ENCODE results near the gene MAGI2. TPM values are rescaled to one million over a fixed set of nuclear protein-coding genes. Genes with fewer than 3 reads are reported as not detected.

Gene MAGI2
- polyA plus RNA-seq, 1 experiment: 0.81 TPM

- ChIA-PET CTCF (no interaction called here), POLR2A (no interaction called here)
- Histone ChIP-seq H3K36me3 (ENCODE audit: control insufficient read depth, insufficient read depth, low read length) (no peaks in the 10 kb centered on the region), H3K4me3 (ENCODE audit: low read depth, low read length) (no peak overlapping the region), H3K27me3 (ENCODE audit: control insufficient read depth, insufficient read depth, low read length) (no peaks in the 10 kb centered on the region)
- DNase-seq (ENCODE audit: low read depth): peak; percentile 29
- TF ChIP-seq, protein P1, sequence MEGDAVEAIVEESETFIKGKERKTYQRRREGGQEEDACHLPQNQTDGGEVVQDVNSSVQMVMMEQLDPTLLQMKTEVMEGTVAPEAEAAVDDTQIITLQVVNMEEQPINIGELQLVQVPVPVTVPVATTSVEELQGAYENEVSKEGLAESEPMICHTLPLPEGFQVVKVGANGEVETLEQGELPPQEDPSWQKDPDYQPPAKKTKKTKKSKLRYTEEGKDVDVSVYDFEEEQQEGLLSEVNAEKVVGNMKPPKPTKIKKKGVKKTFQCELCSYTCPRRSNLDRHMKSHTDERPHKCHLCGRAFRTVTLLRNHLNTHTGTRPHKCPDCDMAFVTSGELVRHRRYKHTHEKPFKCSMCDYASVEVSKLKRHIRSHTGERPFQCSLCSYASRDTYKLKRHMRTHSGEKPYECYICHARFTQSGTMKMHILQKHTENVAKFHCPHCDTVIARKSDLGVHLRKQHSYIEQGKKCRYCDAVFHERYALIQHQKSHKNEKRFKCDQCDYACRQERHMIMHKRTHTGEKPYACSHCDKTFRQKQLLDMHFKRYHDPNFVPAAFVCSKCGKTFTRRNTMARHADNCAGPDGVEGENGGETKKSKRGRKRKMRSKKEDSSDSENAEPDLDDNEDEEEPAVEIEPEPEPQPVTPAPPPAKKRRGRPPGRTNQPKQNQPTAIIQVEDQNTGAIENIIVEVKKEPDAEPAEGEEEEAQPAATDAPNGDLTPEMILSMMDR (IDR thresholded peaks at IDR 0.05; ENCODE audit: insufficient read depth, low read depth, low read length): no peak
These were observed 1016.3 kb downstream of the MAGI2 start for GRCh38 chr7:78437118-78437517.

DNA sequence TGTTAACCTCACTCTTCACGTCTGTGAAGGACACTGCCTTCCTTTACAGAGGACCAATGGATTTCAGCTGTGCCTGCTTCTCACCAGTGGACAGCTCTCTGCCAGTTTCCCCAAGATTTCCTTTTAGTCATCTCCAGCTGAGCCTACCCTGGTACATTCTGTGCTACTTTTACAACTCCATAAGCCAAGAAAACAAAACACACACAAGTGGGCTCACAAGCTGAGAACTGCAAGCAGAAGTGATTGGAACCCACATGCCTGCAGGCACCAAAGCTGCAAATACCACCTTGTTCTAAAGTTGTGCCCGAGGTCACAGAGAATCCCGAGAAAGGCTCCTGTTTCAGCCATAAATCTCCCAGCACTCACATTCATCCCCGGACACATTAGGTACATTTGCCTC, 1018.1 kb downstream of the MAGI2 start:
- no peak for DNase-seq (ENCODE audit: low read depth)
- no peak overlapping the region for H3K4me3 ChIP-seq (ENCODE audit: low read depth, low read length)
- H3K36me3 ChIP-seq (ENCODE audit: control insufficient read depth, insufficient read depth, low read length): no peaks in the 10 kb centered on the region
- no peaks in the 10 kb centered on the region for H3K27me3 ChIP-seq (ENCODE audit: control insufficient read depth, insufficient read depth, low read length)
- POLR2A ChIA-PET: no interaction called here
- CTCF ChIA-PET: interaction anchor here (0.6 to 0.7 kb wide), 2 partner anchors 417 to 1030 kb away, joined by 3 to 4 read pairs; no protein-coding TSS in a partner anchor
- TF ChIP-seq, protein P1 (IDR thresholded peaks at IDR 0.05; ENCODE audit: insufficient read depth, low read depth, low read length): no peak

DNA sequence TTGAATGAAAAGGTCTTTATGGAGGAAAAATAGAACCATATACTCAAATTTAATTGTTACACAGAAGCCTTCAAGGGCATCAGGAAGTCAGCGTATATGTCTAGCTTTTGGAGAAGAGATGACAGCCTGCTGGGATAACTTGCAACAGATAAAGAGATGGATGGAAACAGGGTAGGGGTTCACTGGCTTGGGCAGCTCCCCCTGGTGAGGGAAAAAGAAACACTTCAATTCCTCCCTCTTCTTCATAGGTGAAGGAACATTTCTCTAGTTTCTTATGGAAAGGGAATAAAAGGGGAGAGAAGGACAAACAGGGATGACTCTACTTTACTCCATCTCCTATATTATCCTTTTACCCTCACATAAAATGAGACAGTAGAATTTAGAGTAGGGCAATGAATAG, 1019.2 kb downstream of the MAGI2 start:
- no peak for DNase-seq (ENCODE audit: low read depth)
- CTCF ChIA-PET: no interaction called here
- TF ChIP-seq, protein P1 (IDR thresholded peaks at IDR 0.05; ENCODE audit: insufficient read depth, low read depth, low read length): no peak
- POLR2A ChIA-PET: no interaction called here
- no peak overlapping the region for H3K4me3 ChIP-seq (ENCODE audit: low read depth, low read length)
- H3K36me3 ChIP-seq (ENCODE audit: control insufficient read depth, insufficient read depth, low read length): no peaks in the 10 kb centered on the region
- H3K27me3 ChIP-seq (ENCODE audit: control insufficient read depth, insufficient read depth, low read length): no peaks in the 10 kb centered on the region

DNA sequence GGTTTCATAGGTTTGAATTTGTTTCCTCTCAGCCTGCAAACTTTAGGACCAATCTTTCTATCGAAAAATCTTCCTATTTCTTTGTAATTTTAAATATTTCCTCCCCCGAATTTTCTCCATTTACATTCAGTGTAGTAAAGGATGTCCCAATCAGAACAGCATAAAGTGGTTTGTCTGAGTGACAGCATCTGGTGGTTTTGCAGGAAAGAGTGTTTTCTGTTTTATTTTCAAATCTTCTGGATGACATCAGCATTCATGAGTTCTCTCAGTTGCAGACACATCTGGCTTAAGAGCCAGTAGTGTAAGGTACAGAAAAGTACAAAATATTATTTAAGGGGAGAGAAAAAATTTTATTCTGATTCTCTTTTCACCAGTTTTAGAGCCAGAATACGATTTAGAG, 1020.0 kb downstream of the MAGI2 start:
- ChIA-PET POLR2A (no interaction called here), CTCF (no interaction called here)
- H3K4me3 ChIP-seq (ENCODE audit: low read depth, low read length): no peak overlapping the region
- no peak for DNase-seq (ENCODE audit: low read depth)
- TF ChIP-seq, protein P1 (IDR thresholded peaks at IDR 0.05; ENCODE audit: insufficient read depth, low read depth, low read length): no peak
- H3K36me3 ChIP-seq (ENCODE audit: control insufficient read depth, insufficient read depth, low read length): no peaks in the 10 kb centered on the region
- no peaks in the 10 kb centered on the region for H3K27me3 ChIP-seq (ENCODE audit: control insufficient read depth, insufficient read depth, low read length)

DNA sequence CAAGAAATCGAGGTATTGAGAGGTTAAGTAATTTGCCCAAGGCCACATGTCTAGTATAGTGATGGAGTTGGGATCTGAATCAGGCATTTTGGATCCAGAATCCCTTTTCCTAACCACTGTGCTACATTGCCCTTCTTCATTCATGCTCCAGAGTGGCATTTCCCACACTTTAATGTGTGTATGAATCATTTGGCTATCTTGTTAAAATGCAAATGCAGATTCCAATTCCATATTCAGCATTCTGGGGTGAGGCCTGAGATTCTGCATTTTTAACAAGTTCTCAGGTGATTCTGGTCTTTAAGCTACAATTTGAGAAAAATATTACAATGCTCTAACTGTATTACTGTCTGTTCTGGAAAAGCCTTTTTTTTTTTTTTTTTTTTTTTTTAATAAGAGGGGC, 1023.6 kb downstream of the MAGI2 start:
- CTCF ChIA-PET: interaction anchor here (0.9 kb wide), 1 partner anchor 390 kb away, joined by 3 read pairs; no protein-coding TSS in a partner anchor

More for the DNA sequence above, 1023.6 kb downstream of the MAGI2 start:
- POLR2A ChIA-PET: no interaction called here
- H3K4me3 ChIP-seq (ENCODE audit: low read depth, low read length): no peak overlapping the region
- no peaks in the 10 kb centered on the region for H3K27me3 ChIP-seq (ENCODE audit: control insufficient read depth, insufficient read depth, low read length)
- no peak for DNase-seq (ENCODE audit: low read depth)
- no peaks in the 10 kb centered on the region for H3K36me3 ChIP-seq (ENCODE audit: control insufficient read depth, insufficient read depth, low read length)
- TF ChIP-seq, protein P1 (IDR thresholded peaks at IDR 0.05; ENCODE audit: insufficient read depth, low read depth, low read length): no peak

Measured in BJ (cell line).